Measurements from ENCODE around the gene NRARP. TPM values are rescaled to one million over a fixed set of nuclear protein-coding genes. Genes with fewer than 3 reads are reported as not detected.

Gene NRARP
- total and polyA plus RNA-seq, 2 of the 13 experiments (the other 11 are each of a cell fraction or from before 2014, with no cell fraction given) = 0.22 to 0.46 TPM

DNA sequence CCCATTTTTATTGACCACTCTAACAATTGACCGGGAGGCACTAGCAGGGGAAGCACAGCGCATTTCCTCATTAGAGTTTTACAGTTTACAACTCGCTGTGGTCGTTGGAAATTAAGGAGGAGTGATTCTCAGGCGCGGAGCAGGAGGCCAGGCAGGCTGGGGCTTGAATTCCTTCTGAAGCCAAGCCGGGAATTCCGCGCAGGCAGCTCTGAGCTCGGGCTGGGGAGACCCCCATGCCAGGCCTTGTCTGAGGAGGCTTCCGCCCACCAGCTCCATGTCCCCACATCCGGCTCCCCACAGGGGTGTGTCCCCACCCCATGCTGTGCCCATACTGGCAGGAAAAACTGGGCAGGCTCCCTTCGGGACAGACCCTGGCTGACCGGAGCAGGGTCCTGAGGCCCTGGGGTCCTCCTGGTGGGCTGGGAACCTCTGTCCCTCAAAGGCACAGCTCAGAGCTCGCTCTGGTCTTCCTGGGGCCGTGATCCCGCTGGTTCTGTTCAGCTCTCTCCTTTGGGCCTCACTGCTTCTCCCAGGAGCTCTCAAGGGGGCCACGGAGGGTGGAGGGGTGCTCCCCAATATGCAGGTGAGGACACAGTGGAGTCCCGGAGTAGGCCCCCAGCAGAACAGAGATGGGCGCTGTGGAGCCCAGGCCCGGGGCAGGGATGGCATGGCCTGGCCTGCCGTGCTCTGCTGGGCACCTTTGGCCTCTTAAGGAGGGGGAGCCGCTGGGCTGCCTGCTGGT lies 1.3 kb upstream of the NRARP start:
- H3K27ac ChIP-seq (ENCODE audit: extremely low read length, insufficient read depth, low read length) = no peak overlapping the region
- H4K20me1 ChIP-seq (ENCODE audit: insufficient read depth, low read length) = no peaks in the 10 kb centered on the region
- TF ChIP-seq ZSCAN30 (CRISPR knock-in tag; IDR thresholded peaks at IDR 0.05) = no peak
- TF ChIP-seq CENPX (CRISPR knock-in tag; IDR thresholded peaks at IDR 0.05) = no peak
- no peak for TF ChIP-seq ZNF256 (CRISPR knock-in tag; conservative IDR thresholded peaks at IDR 0.05)
- TF ChIP-seq, protein P1, sequence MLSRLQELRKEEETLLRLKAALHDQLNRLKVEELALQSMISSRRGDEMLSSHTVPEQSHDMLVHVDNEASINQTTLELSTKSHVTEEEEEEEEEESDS (CRISPR knock-in tag; IDR thresholded peaks at IDR 0.05; ENCODE audit: borderline replicate concordance) = no peak
- TF ChIP-seq ZNF703 (CRISPR knock-in tag; IDR thresholded peaks at IDR 0.05; ENCODE audit: borderline replicate concordance) = no peak
- TF ChIP-seq RFXANK (CRISPR knock-in tag; IDR thresholded peaks at IDR 0.05) = no peak
- no peak for TF ChIP-seq PHB2 (IDR thresholded peaks at IDR 0.05; ENCODE audit: partially characterized antibody)
- no peak for TF ChIP-seq HCFC1 (IDR thresholded peaks at IDR 0.05; ENCODE audit: low read depth, low read length)
- TF ChIP-seq KDM5B (CRISPR knock-in tag; IDR thresholded peaks at IDR 0.05; ENCODE audit: borderline replicate concordance) = no peak
- TF ChIP-seq, protein P2, sequence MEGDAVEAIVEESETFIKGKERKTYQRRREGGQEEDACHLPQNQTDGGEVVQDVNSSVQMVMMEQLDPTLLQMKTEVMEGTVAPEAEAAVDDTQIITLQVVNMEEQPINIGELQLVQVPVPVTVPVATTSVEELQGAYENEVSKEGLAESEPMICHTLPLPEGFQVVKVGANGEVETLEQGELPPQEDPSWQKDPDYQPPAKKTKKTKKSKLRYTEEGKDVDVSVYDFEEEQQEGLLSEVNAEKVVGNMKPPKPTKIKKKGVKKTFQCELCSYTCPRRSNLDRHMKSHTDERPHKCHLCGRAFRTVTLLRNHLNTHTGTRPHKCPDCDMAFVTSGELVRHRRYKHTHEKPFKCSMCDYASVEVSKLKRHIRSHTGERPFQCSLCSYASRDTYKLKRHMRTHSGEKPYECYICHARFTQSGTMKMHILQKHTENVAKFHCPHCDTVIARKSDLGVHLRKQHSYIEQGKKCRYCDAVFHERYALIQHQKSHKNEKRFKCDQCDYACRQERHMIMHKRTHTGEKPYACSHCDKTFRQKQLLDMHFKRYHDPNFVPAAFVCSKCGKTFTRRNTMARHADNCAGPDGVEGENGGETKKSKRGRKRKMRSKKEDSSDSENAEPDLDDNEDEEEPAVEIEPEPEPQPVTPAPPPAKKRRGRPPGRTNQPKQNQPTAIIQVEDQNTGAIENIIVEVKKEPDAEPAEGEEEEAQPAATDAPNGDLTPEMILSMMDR (CRISPR knock-in tag; IDR thresholded peaks at IDR 0.05) = no peak
- no peak for TF ChIP-seq CEBPB (IDR thresholded peaks at IDR 0.05; ENCODE audit: borderline replicate concordance, low read depth, low read length)
- no peak for TF ChIP-seq KAT8 (CRISPR knock-in tag; IDR thresholded peaks at IDR 0.05)
- TF ChIP-seq EED (CRISPR knock-in tag; IDR thresholded peaks at IDR 0.05) = no peak
- TF ChIP-seq, protein P3, sequence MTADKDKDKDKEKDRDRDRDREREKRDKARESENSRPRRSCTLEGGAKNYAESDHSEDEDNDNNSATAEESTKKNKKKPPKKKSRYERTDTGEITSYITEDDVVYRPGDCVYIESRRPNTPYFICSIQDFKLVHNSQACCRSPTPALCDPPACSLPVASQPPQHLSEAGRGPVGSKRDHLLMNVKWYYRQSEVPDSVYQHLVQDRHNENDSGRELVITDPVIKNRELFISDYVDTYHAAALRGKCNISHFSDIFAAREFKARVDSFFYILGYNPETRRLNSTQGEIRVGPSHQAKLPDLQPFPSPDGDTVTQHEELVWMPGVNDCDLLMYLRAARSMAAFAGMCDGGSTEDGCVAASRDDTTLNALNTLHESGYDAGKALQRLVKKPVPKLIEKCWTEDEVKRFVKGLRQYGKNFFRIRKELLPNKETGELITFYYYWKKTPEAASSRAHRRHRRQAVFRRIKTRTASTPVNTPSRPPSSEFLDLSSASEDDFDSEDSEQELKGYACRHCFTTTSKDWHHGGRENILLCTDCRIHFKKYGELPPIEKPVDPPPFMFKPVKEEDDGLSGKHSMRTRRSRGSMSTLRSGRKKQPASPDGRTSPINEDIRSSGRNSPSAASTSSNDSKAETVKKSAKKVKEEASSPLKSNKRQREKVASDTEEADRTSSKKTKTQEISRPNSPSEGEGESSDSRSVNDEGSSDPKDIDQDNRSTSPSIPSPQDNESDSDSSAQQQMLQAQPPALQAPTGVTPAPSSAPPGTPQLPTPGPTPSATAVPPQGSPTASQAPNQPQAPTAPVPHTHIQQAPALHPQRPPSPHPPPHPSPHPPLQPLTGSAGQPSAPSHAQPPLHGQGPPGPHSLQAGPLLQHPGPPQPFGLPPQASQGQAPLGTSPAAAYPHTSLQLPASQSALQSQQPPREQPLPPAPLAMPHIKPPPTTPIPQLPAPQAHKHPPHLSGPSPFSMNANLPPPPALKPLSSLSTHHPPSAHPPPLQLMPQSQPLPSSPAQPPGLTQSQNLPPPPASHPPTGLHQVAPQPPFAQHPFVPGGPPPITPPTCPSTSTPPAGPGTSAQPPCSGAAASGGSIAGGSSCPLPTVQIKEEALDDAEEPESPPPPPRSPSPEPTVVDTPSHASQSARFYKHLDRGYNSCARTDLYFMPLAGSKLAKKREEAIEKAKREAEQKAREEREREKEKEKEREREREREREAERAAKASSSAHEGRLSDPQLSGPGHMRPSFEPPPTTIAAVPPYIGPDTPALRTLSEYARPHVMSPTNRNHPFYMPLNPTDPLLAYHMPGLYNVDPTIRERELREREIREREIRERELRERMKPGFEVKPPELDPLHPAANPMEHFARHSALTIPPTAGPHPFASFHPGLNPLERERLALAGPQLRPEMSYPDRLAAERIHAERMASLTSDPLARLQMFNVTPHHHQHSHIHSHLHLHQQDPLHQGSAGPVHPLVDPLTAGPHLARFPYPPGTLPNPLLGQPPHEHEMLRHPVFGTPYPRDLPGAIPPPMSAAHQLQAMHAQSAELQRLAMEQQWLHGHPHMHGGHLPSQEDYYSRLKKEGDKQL (CRISPR knock-in tag; IDR thresholded peaks at IDR 0.05; ENCODE audit: low read depth) = no peak
- no peak for TF ChIP-seq RORA (CRISPR knock-in tag; IDR thresholded peaks at IDR 0.05)
- TF ChIP-seq FOXA3 (CRISPR knock-in tag; IDR thresholded peaks at IDR 0.05) = no peak
- TF ChIP-seq, protein P4, sequence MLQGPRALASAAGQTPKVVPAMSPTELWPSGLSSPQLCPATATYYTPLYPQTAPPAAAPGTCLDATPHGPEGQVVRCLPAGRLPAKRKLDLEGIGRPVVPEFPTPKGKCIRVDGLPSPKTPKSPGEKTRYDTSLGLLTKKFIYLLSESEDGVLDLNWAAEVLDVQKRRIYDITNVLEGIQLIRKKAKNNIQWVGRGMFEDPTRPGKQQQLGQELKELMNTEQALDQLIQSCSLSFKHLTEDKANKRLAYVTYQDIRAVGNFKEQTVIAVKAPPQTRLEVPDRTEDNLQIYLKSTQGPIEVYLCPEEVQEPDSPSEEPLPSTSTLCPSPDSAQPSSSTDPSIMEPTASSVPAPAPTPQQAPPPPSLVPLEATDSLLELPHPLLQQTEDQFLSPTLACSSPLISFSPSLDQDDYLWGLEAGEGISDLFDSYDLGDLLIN (CRISPR knock-in tag; IDR thresholded peaks at IDR 0.05; ENCODE audit: borderline replicate concordance) = no peak
- no peak for FAIRE-seq
- no TSS peak for BruUV-seq (replicated peaks)
- no peak for ATAC-seq
- POLR2A ChIA-PET = interaction anchor here (1.2 kb wide), 1 partner anchor 27 kb away, joined by 3 read pairs; no protein-coding TSS in a partner anchor
- WGBS (ENCODE audit: low lambda C conversion rate) = 70% methylated on average over 11 of the region's 23 CpGs
- no peak for DNase-seq (ENCODE audit: low spot score)
- no peaks in the 10 kb centered on the region for H3K36me3 ChIP-seq (replicated peaks in 1 of 2; ENCODE audit: control insufficient read depth in 1 of 2, insufficient read depth in 2 of 2, low read length in 2 of 2)
- in situ Hi-C loops (cut with HindIII; ENCODE audit: extremely low pct_ligation_motif_present, low pct_unique_long_range_greater_than_20kb) = no loop called here
- H3K27me3 ChIP-seq (ENCODE audit: control insufficient read depth in 1 of 2, insufficient read depth in 2 of 2, low read length in 2 of 2) = peaks cover 14 to 79% of the 10 kb centered on the region in 2 experiments
- no peaks in the 10 kb centered on the region for H3K79me2 ChIP-seq (ENCODE audit: insufficient read depth, low read length)
- intact Hi-C loops (cut with micrococcal nuclease; ENCODE audit: unreplicated experiment) = loop anchor here (10.0 kb wide), 1 partner anchor 101 kb away; no protein-coding TSS in a partner anchor
- CTCF ChIA-PET (ENCODE audit: low intra/inter-chr PET ratio, low total read pairs) = no interaction called here
- no peak overlapping the region for H3K9ac ChIP-seq (ENCODE audit: insufficient read depth, low read depth, low read length)
- H3K4me2 ChIP-seq (ENCODE audit: low read depth, low read length) = no peak overlapping the region; the same call in 1 of the 2 replicates
- no peak overlapping the region for H2AFZ ChIP-seq (ENCODE audit: low read length)
- H3K4me3 ChIP-seq (replicated peaks in 1 of 3; ENCODE audit: insufficient read depth in 1 of 3, low read depth in 2 of 3, low read length in 3 of 3) = peak overlapping the region in 1 of 3 experiments; percentile 27; a peak in 1 of 6 replicates
- no peaks in the 10 kb centered on the region for H3K9me3 ChIP-seq (ENCODE audit: low read length)
- peaks cover 71% of the 10 kb centered on the region for H3K4me1 ChIP-seq (ENCODE audit: insufficient read depth, low read length)
